HL-60 (cell line): ENCODE data around the gene ZNF618.

Experiments used
- DNase-seq, 2 experiments: peaks; one replicate each; pipeline ENCODE4 v3.0.0-alpha.2; 2010 to 2020; ENCODE audit warnings: low read depth in 1 of 2, low spot score in 1 of 2
- H3K27ac ChIP-seq: fragments of 250-450 bp; sonication (Bioruptor Pico); replicated peaks from 2 replicates; pipeline ENCODE4 v1.5.1; 2020; ENCODE audit warnings: mild to moderate bottlenecking, moderate library complexity
- H3K27me3 ChIP-seq: fragments of 250-450 bp; sonication (Bioruptor Pico); 2 replicates; pipeline ENCODE4 v1.5.1; 2021; ENCODE audit warnings: mild to moderate bottlenecking, moderate library complexity; ENCODE audit not compliant: insufficient read depth, poor library complexity, severe bottlenecking
- H3K4me3 ChIP-seq: replicated peaks from 2 replicates; pipeline ENCODE4 v1.5.1; 2011; ENCODE audit warnings: mild to moderate bottlenecking, control low read depth, low read length; ENCODE audit not compliant: insufficient read depth
- GABPA ChIP-seq: IDR thresholded peaks from 2 replicates; pipeline ENCODE4 v1.6.1; 2012; ENCODE audit warnings: low read depth
- POLR2AphosphoS5 ChIP-seq: IDR thresholded peaks from 2 replicates; pipeline ENCODE4 v1.6.1; 2012; ENCODE audit warnings: low read depth
- SPI1 ChIP-seq: IDR thresholded peaks from 2 replicates; pipeline ENCODE4 v1.6.1; 2012; ENCODE audit warnings: low read depth, mild to moderate bottlenecking, borderline replicate concordance
- TF ChIP-seq, protein P1 (sequence below): IDR thresholded peaks from 2 replicates; pipeline ENCODE4 v1.6.1; 2012; ENCODE audit warnings: low read depth; ENCODE audit not compliant: insufficient replicate concordance
- TF ChIP-seq, protein P2 (sequence below): IDR thresholded peaks from one replicate; pipeline ENCODE4 v1.5.1; 2011; ENCODE audit warnings: low read length, control low read depth, inconsistent platforms; ENCODE audit not compliant: insufficient read depth

ZNF618 gene

DNA sequence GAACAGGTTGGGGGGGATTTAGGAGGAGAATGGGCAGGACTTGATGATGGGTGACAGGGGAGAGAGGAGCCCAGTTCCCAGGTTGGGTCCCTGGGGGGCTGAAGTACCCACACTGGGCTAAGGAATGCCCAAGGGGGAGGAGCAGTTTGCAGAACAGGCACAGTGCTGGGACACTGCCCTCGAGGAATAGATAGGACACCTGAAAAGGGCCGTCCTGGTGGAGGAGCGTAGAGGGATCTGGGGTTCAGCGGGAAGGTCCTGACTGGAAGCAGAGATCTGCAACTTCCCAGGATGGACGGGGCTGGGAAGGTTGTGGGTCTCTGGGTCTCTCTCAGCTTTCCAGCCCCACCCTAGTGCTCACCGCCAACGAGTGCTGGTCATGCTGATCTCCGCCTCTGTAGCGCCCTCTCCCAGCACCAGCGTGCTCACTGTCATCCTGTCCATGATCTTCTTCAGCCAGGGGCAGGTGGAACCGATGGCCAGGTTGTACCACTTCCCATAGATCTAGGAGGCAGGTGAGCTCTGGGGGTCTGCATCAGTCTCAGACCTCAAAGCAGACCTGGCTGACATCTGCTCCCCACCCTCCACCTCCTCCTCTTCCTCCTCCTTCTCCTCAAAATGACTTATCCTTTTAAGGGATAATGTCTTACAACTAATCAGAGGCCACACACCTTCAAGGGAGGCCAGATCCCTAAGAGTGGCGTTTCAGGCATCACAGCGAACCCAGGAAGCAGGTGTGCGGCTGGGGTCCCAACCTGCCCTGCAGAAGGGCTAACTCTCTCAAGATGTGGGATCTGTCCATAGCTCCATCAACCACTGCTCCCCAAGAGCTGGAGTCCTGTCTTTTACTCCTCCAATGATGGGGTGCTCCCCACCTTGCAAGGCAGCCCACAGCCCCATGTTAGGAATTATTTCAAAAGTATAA lies 200.4 kb downstream of the ZNF618 start:
- TF ChIP-seq POLR2AphosphoS5, result no peak
- TF ChIP-seq, protein P1, sequence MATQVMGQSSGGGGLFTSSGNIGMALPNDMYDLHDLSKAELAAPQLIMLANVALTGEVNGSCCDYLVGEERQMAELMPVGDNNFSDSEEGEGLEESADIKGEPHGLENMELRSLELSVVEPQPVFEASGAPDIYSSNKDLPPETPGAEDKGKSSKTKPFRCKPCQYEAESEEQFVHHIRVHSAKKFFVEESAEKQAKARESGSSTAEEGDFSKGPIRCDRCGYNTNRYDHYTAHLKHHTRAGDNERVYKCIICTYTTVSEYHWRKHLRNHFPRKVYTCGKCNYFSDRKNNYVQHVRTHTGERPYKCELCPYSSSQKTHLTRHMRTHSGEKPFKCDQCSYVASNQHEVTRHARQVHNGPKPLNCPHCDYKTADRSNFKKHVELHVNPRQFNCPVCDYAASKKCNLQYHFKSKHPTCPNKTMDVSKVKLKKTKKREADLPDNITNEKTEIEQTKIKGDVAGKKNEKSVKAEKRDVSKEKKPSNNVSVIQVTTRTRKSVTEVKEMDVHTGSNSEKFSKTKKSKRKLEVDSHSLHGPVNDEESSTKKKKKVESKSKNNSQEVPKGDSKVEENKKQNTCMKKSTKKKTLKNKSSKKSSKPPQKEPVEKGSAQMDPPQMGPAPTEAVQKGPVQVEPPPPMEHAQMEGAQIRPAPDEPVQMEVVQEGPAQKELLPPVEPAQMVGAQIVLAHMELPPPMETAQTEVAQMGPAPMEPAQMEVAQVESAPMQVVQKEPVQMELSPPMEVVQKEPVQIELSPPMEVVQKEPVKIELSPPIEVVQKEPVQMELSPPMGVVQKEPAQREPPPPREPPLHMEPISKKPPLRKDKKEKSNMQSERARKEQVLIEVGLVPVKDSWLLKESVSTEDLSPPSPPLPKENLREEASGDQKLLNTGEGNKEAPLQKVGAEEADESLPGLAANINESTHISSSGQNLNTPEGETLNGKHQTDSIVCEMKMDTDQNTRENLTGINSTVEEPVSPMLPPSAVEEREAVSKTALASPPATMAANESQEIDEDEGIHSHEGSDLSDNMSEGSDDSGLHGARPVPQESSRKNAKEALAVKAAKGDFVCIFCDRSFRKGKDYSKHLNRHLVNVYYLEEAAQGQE, result no peak
- TF ChIP-seq, protein P2, sequence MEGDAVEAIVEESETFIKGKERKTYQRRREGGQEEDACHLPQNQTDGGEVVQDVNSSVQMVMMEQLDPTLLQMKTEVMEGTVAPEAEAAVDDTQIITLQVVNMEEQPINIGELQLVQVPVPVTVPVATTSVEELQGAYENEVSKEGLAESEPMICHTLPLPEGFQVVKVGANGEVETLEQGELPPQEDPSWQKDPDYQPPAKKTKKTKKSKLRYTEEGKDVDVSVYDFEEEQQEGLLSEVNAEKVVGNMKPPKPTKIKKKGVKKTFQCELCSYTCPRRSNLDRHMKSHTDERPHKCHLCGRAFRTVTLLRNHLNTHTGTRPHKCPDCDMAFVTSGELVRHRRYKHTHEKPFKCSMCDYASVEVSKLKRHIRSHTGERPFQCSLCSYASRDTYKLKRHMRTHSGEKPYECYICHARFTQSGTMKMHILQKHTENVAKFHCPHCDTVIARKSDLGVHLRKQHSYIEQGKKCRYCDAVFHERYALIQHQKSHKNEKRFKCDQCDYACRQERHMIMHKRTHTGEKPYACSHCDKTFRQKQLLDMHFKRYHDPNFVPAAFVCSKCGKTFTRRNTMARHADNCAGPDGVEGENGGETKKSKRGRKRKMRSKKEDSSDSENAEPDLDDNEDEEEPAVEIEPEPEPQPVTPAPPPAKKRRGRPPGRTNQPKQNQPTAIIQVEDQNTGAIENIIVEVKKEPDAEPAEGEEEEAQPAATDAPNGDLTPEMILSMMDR, result no peak
- Histone ChIP-seq H3K27me3 (no peaks in the 10 kb centered on the region), H3K4me3 (no peak overlapping the region), H3K27ac (no peak overlapping the region)
- no peak for DNase-seq

DNA sequence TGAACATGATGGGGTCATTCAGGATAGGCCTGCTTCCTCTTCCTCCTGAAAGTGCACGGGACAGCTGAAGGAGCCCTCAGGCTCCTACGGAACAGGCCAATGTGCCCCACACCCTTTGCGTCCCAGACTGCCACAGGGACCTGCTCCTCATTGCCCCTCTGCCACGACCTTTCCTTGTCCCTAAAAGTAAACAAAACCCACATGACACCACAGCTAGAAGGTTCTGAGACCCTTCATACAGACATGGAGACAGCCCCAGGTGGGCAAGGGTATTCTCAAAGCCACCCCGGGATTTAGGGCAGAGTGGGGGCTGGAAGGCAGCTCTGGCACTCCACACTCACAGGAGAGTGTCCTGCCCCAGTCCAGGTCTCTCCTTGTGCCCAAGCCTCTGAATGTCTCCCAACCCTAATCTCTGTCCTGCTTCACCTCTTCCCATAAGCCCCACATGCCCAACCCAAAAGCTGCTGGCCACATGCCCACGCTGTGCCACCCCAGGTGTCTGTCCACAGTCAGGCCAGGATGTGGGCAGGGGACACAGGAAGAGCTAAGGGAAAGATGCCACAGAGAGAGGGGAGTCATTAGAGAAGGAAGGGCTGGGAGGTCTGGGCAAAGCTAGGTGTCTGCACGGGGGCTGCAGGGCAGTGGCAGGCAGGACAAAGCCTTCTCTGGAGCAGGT lies 201.2 kb downstream of the ZNF618 start:
- Histone ChIP-seq H3K4me3 (no peak overlapping the region), H3K27me3 (no peaks in the 10 kb centered on the region), H3K27ac (no peak overlapping the region)
- no peak for DNase-seq
- TF ChIP-seq, protein P2, result no peak
- TF ChIP-seq SPI1 (no peak), POLR2AphosphoS5 (no peak), GABPA (no peak)
- TF ChIP-seq, protein P1, result no peak

DNA sequence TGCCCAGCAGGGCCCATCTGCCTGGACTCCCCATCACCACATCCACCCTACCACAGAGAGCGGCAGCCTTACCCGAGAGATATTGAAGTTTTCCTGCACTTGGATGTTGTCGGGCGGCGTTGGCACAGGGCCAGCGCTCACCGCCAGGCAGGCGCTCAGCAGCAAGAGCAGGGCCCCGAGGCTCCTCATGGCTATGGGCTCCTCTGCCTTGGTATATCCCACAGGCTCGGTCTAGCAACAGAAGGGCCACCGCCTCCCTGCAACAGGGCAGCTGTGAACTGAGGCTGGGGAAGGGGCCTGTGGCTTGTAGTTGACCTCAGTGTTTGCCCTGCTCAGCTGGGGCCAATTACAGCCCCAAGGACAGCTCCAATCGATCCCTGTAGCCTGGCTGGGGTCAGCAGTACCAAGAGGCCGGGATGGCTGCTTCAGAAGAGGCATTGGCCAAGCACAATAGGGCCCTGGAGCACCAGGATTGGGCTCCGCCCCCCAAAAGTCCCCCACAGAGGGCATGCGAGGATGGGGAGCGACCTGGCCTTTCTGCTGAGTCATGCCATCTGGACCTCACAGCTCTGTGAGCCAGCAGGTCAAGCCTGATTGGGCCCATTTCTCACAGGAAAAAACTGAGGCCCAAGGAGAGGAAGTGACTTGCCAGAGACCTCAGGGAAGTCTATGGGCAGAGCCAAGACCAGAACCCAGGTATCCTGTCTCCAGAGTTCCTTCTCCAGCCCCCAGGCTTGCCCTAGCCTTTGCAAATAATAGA lies 202.1 kb downstream of the ZNF618 start, which contains the start of gene AMBP:
TSS of gene AMBP (minus strand) at position 280 of the 760 bp plus-strand sequence. CDS start at position 189, 91 bp downstream.
- no peak for DNase-seq
- Histone ChIP-seq H3K27me3 (no peaks in the 10 kb centered on the region), H3K4me3 (no peak within 1 kb of the TSS), H3K27ac (no peak within 1 kb of the TSS)
- no peak for TF ChIP-seq SPI1
- TF ChIP-seq POLR2AphosphoS5, result no peak
- TF ChIP-seq, protein P1, result no peak
- TF ChIP-seq, protein P2, result no peak
- TF ChIP-seq GABPA, result no peak
